NCI-H1436 (cell line): Measurements from ENCODE around the gene JAM3.

Experiments
- DNase-seq: peaks from one replicate; lab custom pipeline; 2025; lab: John Stamatoyannopoulos, UW

Gene JAM3

GRCh38 chr11:134145715-134146114, 76.8 kb downstream of the JAM3 start:
- DNase-seq, result no peak

- no peak for DNase-seq
Observed at GRCh38 chr11:134146598-134146997, 77.7 kb downstream of the JAM3 start.

GRCh38 chr11:134149371-134149770, 80.5 kb downstream of the JAM3 start:
- DNase-seq, result no peak

- DNase-seq, result no peak
Observed at GRCh38 chr11:134150195-134150903, 81.5 kb downstream of the JAM3 start.

GRCh38 chr11:134151083-134151747, 82.3 kb downstream of the JAM3 start:
- no peak for DNase-seq

GRCh38 chr11:134152696-134153095, 83.8 kb downstream of the JAM3 start:
- DNase-seq, result no peak

GRCh38 chr11:134153147-134153905, 84.5 kb downstream of the JAM3 start:
- no peak for DNase-seq

- DNase-seq, result no peak
Observed at GRCh38 chr11:134154441-134154840, 85.6 kb downstream of the JAM3 start.

GRCh38 chr11:134155456-134155855, 86.6 kb downstream of the JAM3 start:
- no peak for DNase-seq

GRCh38 chr11:134155946-134156865, 87.3 kb downstream of the JAM3 start:
- no peak for DNase-seq

GRCh38 chr11:134157451-134157850, 88.6 kb downstream of the JAM3 start:
- no peak for DNase-seq

GRCh38 chr11:134158023-134158422, 89.2 kb downstream of the JAM3 start:
- no peak for DNase-seq

GRCh38 chr11:134159652-134160051, 90.8 kb downstream of the JAM3 start:
- DNase-seq, result no peak

- DNase-seq, result no peak
Observed at GRCh38 chr11:134164490-134165370, 95.9 kb downstream of the JAM3 start.

GRCh38 chr11:134170177-134170918, 101.5 kb downstream of the JAM3 start:
- no peak for DNase-seq

- DNase-seq, result no peak
Observed at GRCh38 chr11:134170919-134171281, 102.0 kb downstream of the JAM3 start.

- no peak for DNase-seq
Observed at GRCh38 chr11:134171951-134172350, 103.1 kb downstream of the JAM3 start.

GRCh38 chr11:134173296-134173695, 104.4 kb downstream of the JAM3 start:
- no peak for DNase-seq

- DNase-seq, result no peak
Observed at GRCh38 chr11:134176284-134176683, 107.4 kb downstream of the JAM3 start.

GRCh38 chr11:134178032-134178674, 109.3 kb downstream of the JAM3 start:
- DNase-seq, result no peak
